Pancreas (tissue), 10 donors: ENCODE results near the gene NUDT5. TPM values are rescaled to one million over a fixed set of nuclear protein-coding genes. Genes with fewer than 3 reads are reported as not detected.
"Not testable (repeated sequence)": the region's sequence is repeated elsewhere in the genome, so short reads cannot be mapped to it uniquely, and the experiment has no call there.

Source experiments
- ATAC-seq, 4 donors: fragments of 200-7000 bp; cut with Tn5 transposase; one replicate each; pipeline versions ENCODE4 v1.8.0 to v1.9.1; 2020; ENCODE audit warnings: mild to moderate bottlenecking in 4 of 4, moderate library complexity in 4 of 4
- DNase-seq, 6 donors: peaks; one replicate each; pipeline ENCODE4 v3.0.0-alpha.2; 2020
- FAIRE-seq: peaks from 2 replicates; lab custom pipeline; 2012; peaks lifted over from hg19 to GRCh38; lab: Jason Lieb, UNC
- H3K27ac ChIP-seq, 4 donors: fragments of 200-600 bp; sonication (generic); 1 replicate in 3 of 4; 2 replicates in 1 of 4; pipeline versions ENCODE4 v1.5.0 to v1.8.0; 2020
- H3K27me3 ChIP-seq, 4 donors: fragments of 200-600 bp; one replicate each; pipeline ENCODE4 v1.8.0; 2021
- H3K36me3 ChIP-seq, 3 donors: fragments of 200-600 bp; sonication (generic) in 1 of 3; one replicate each; pipeline versions ENCODE4 v1.5.0 to v1.8.0; 2020 to 2021
- H3K4me1 ChIP-seq, 3 donors: fragments of 200-600 bp; one replicate each; pipeline ENCODE4 v1.8.0; 2021
- H3K4me3 ChIP-seq, 4 donors: fragments of 200-600 bp; sonication (generic) in 2 of 4; one replicate each; pipeline versions ENCODE4 v1.5.0 to v1.8.0; 2020 to 2021
- H3K9me3 ChIP-seq, 4 donors: fragments of 200-600 bp; one replicate each; pipeline ENCODE4 v1.8.0; 2021
- WGBS, 2 donors: extraction: QIAGEN DNeasy Blood & Tissue Kit; methylation state at CpG; one replicate each; pipeline ENCODE4 v1.1.7; 2013; 5-methylcytosine and 5-hydroxymethylcytosine counted together
- intact Hi-C, 3 donors: fragments of 100-400 bp; cut with DNase I; formaldehyde crosslinking; loops; one replicate each; pipeline versions ENCODE4 v1.11.1 to v1.14.2; 2022
- polyA plus RNA-seq, 2 donors: library from polyadenylated mRNA; stranded (reverse); fragments of 200-250 nt; gene quantifications; one replicate each; pipeline ENCODE4 v1.2.3, GENCODE V29; 2013
- total RNA-seq, 6 donors: library from RNA; stranded (reverse); fragmentation: NEBNext Ultra II Directional in 4 of 6; extraction: Animal tissue kit (Norgen Biotek cat#: 25700) in 4 of 6; gene quantifications; one replicate each; pipeline versions ENCODE4 v1.2.1 to v1.2.4, GENCODE V29; 2021 to 2023
- TF ChIP-seq, protein P1 (sequence below), 4 donors: fragments of 200-600 bp; sonication (generic) in 3 of 4; IDR thresholded peaks; one replicate each; pipeline versions ENCODE4 v1.5.0 to v1.8.0; 2021; ENCODE audit warnings: antibody characterized with exemption in 4 of 4
- donor health status: healthy with polysubstance abuse.
- donor health status: DM: no; HTN: no; CAD: no; lungs with moderate emphysema.
- donor health status: DM: no; HTN: no; CAD: no.
- donor health status: control.
- donor health status: control.
- donor health status: Bipolar disorder and iron deficiency.
- donor health status: DM: yes; HTN: yes; CAD: no.
- donor health status: DM: no; HTN: no; CAD: no.
- donor health status: DM: no; HTN: no; CAD: no.
- donor health status: DM: yes; HTN: yes; CAD: no.

NUDT5 gene
- total and polyA plus RNA-seq, 8 donors, result 9.1 to 20.0 (median 18.1) TPM

DNA sequence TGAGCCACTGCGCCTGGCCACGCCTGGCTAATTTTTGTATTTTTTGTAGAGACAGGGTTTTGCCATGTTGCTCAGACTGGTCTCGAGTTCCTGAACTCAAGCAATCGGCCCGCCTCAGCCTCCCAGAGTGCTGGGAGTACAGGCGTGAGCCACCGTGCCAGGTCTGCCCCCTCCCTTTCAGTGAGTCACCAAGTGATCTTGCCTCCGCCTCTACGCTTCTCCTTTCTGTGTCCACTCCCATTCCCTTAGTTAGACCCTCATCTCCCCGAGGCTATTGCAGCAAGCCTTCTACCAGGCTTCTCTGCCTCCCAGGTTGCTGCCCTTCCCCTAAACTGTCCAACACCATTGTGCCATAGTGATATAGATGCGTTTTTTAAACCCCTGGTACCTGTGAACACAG, 33.2 kb upstream of the NUDT5 start:
- intact Hi-C loops, result no loop called here
- peaks cover 0 to 6% (median 0%) of the 10 kb centered on the region in 3 donors for H3K36me3 ChIP-seq
- no peaks in the 10 kb centered on the region for H3K9me3 ChIP-seq
- no peak overlapping the region for H3K27ac ChIP-seq
- DNase-seq (no peak), ATAC-seq (no peak), FAIRE-seq (no peak)
- H3K4me1 ChIP-seq, result no peaks in the 10 kb centered on the region
- H3K27me3 ChIP-seq, result no peaks in the 10 kb centered on the region
- no peak overlapping the region for H3K4me3 ChIP-seq
- TF ChIP-seq, protein P1, sequence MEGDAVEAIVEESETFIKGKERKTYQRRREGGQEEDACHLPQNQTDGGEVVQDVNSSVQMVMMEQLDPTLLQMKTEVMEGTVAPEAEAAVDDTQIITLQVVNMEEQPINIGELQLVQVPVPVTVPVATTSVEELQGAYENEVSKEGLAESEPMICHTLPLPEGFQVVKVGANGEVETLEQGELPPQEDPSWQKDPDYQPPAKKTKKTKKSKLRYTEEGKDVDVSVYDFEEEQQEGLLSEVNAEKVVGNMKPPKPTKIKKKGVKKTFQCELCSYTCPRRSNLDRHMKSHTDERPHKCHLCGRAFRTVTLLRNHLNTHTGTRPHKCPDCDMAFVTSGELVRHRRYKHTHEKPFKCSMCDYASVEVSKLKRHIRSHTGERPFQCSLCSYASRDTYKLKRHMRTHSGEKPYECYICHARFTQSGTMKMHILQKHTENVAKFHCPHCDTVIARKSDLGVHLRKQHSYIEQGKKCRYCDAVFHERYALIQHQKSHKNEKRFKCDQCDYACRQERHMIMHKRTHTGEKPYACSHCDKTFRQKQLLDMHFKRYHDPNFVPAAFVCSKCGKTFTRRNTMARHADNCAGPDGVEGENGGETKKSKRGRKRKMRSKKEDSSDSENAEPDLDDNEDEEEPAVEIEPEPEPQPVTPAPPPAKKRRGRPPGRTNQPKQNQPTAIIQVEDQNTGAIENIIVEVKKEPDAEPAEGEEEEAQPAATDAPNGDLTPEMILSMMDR (IDR thresholded peaks at IDR 0.05), result no peak
- WGBS, 2 donors, result 96 to 98% methylated on average over 11 of the region's 11 CpGs

DNA sequence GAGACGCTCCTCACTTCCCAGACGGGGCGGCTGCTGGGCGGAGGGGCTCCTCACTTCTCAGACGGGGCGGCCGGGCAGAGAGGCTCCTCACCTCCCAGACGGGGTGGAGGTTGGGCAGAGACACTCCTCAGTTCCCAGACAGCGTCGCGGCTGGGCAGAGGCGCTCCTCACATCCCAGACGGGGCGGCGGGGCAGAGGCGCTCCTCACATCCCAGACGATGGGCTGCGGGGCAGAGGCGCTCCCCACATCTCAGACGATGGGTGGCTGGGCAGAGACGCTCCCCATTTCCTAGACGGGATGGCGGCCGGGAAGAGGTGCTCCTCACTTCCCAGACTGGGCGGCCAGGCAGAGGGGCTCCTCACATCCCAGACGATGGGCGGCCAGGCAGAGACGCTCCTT, 30.7 kb upstream of the NUDT5 start:
- ATAC-seq, H3K4me1 ChIP-seq, intact Hi-C loops, H3K27me3 ChIP-seq, H3K9me3 ChIP-seq, H3K4me3 ChIP-seq, H3K27ac ChIP-seq, H3K36me3 ChIP-seq, FAIRE-seq, DNase-seq: not testable (repeated sequence)
- 95 to 97% methylated on average over 24 to 28 of the region's 28 CpGs for WGBS, 2 donors

DNA sequence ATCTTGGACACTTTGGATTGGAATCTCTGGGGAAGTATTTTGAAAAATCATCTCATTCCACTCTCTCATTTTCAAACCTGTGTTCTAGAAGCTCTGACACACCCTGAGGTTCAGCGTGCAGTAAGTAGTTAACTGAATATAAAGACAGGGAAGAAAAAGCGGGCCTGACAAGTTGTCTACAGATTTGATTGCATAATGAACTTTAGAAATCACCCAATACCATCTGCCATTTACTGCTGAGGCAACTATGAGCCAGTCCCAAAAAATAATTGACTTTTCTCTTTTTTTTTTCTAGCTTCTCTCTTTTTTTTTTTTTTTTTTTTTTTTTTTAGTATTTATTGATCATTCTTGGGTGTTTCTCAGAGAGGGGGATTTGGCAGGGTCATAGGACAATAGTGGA, 29.8 kb upstream of the NUDT5 start:
- H3K36me3 ChIP-seq, result no peaks in the 10 kb centered on the region
- no peak for DNase-seq
- 96 to 99% methylated on average over 2 of the region's 2 CpGs for WGBS, 2 donors
- no peak overlapping the region for H3K4me3 ChIP-seq
- no peak overlapping the region for H3K27ac ChIP-seq
- ATAC-seq, result no peak
- TF ChIP-seq, protein P1 (IDR thresholded peaks at IDR 0.05), result no peak
- intact Hi-C loops, result no loop called here
- H3K9me3 ChIP-seq, result no peaks in the 10 kb centered on the region
- FAIRE-seq, result no peak
- H3K27me3 ChIP-seq, result no peaks in the 10 kb centered on the region
- no peaks in the 10 kb centered on the region for H3K4me1 ChIP-seq

DNA sequence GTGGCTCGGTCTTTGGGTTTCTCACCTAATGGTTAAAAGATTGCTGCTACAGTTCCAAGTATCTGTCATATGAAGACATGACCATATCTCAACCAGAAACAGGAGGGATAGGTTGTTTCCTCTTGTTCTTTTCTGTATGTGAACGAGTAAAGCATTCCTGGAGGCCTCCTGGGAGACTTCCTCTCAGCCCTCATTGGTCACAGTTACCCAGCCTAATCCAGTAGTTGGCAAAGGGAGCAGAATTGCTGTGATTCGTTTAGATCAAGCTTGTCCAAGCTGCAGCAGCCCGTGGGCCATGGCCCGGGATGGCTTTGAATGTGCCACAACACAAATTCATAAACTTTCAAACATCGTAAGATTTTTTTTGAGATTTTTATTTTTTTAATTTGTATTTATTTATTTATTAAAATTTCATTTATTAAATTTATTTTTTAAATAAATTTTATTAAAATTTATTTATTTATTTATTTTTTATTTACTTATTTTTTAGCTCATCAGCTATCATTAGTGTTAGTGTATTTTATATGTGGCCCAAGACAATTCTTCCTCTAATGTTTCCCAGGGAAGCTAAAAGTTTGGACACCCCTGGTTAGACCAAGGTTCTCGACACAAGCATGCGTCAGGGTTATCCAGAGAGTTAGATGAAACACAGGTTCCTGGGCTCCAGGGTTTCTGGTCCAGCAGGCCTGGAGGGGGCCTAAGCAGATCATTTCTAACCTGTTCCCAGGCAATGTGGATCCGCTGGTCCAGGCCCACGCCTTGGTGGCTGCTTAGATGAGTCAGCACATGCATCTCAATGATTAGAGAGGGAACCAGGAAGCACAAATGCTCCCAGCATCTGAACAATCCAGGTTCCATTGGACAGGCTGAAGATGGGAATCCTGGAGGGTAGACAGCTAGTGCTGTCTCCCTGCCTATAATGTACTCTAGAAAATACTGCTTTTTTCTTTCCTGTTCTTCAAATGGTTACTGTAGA, 25.9 kb upstream of the NUDT5 start:
- Histone ChIP-seq H3K9me3 (no peaks in the 10 kb centered on the region), H3K27me3 (no peaks in the 10 kb centered on the region), H3K4me3 (no peak overlapping the region), H3K36me3 (peaks cover 0 to 19% (median 6%) of the 10 kb centered on the region in 3 donors), H3K4me1 (no peaks in the 10 kb centered on the region), H3K27ac (no peak overlapping the region)
- ATAC-seq (peak in 1 of 4 donors; percentile 15), DNase-seq (no peak), FAIRE-seq (peak; percentile 26)
- 93 to 94% methylated on average over 10 of the region's 10 CpGs for WGBS, 2 donors
- TF ChIP-seq, protein P1 (IDR thresholded peaks at IDR 0.05), result no peak
- intact Hi-C loops, result no loop called here

DNA sequence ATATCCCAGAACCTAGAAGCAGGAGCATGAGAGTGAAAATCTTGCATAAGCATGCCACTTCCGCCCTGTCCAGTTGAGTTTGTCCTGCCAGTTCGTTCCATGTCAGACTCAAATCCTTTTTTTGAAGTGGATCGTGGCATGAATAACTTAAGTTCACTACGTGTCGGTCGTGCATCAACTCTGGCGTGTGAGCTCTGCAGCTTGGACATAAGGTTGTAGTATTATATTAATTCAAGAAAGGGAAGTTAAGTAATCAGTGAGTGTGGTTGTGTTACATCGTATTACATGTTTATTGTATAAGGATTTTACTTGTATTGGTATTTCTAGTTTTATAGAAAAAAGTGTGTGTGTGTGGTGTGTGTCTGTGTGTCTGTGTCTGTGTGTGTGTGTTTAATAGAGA, 23.3 kb upstream of the NUDT5 start:
- no peak for ATAC-seq
- no peaks in the 10 kb centered on the region for H3K4me1 ChIP-seq
- peaks cover 0 to 19% (median 6%) of the 10 kb centered on the region in 3 donors for H3K36me3 ChIP-seq
- no peaks in the 10 kb centered on the region for H3K27me3 ChIP-seq
- TF ChIP-seq, protein P1 (IDR thresholded peaks at IDR 0.05), result no peak
- no peaks in the 10 kb centered on the region for H3K9me3 ChIP-seq
- WGBS, 2 donors, result 86 to 92% methylated on average over 8 of the region's 8 CpGs
- H3K4me3 ChIP-seq, result no peak overlapping the region
- DNase-seq, result no peak
- no peak for FAIRE-seq
- H3K27ac ChIP-seq, result no peak overlapping the region
- intact Hi-C loops, result no loop called here
